ENCODE results near the gene RNF183. TPM values are rescaled to one million over a fixed set of nuclear protein-coding genes. Genes with fewer than 3 reads are reported as not detected.
"Not testable (repeated sequence)": the region's sequence is repeated elsewhere in the genome, so short reads cannot be mapped to it uniquely, and the experiment has no call there.

The RNF183 gene
- total and polyA plus RNA-seq, 7 donors = 2.3 TPM; not detected in 6

GRCh38 chr9:113257863-113258262, 45.3 kb downstream of the RNF183 start:
- 50 to 85% methylated on average over 3 of the region's 3 CpGs for WGBS, 2 donors

GRCh38 chr9:113255438-113255837, 47.7 kb downstream of the RNF183 start:
- no peak overlapping the region for H3K4me3 ChIP-seq
- no peaks in the 10 kb centered on the region for H3K27me3 ChIP-seq
- DNase-seq = no peak
- H3K9me3 ChIP-seq = no peaks in the 10 kb centered on the region
- no peaks in the 10 kb centered on the region for H3K4me1 ChIP-seq
- peaks cover 0 to 44% (median 14%) of the 10 kb centered on the region in 4 donors for H3K36me3 ChIP-seq
- intact Hi-C loops (cut with DNase I) = no loop called here
- no peak overlapping the region for H3K27ac ChIP-seq
- TF ChIP-seq POLR2AphosphoS5 (IDR thresholded peaks at IDR 0.05) = no peak
- TF ChIP-seq CTCF (IDR thresholded peaks at IDR 0.05) = no peak
- no peak for TF ChIP-seq EP300 (IDR thresholded peaks at IDR 0.05)
- no peak for TF ChIP-seq POLR2A (IDR thresholded peaks at IDR 0.05)
- WGBS, 2 donors = 89 to 92% methylated on average over 6 of the region's 6 CpGs

More at GRCh38 chr9:113257863-113258262, 45.3 kb downstream of the RNF183 start:
- Histone ChIP-seq H3K4me1 (no peaks in the 10 kb centered on the region), H3K36me3 (peaks cover 0 to 68% (median 14%) of the 10 kb centered on the region in 4 donors), H3K4me3 (no peak overlapping the region), H3K9me3 (no peaks in the 10 kb centered on the region), H3K27me3 (no peaks in the 10 kb centered on the region), H3K27ac (no peak overlapping the region)
- intact Hi-C loops (cut with DNase I) = no loop called here
- TF ChIP-seq CTCF (IDR thresholded peaks at IDR 0.05) = no peak
- TF ChIP-seq POLR2A (IDR thresholded peaks at IDR 0.05) = no peak
- no peak for TF ChIP-seq POLR2AphosphoS5 (IDR thresholded peaks at IDR 0.05)
- TF ChIP-seq EP300 (IDR thresholded peaks at IDR 0.05) = no peak
- DNase-seq = no peak

- WGBS, 2 donors = 97 to 98% methylated on average over 1 of the region's 1 CpG
- intact Hi-C loops (cut with DNase I) = no loop called here
- TF ChIP-seq POLR2AphosphoS5 (IDR thresholded peaks at IDR 0.05) = no peak
- TF ChIP-seq POLR2A (IDR thresholded peaks at IDR 0.05) = no peak
- TF ChIP-seq EP300 (IDR thresholded peaks at IDR 0.05) = no peak
- TF ChIP-seq CTCF (IDR thresholded peaks at IDR 0.05) = no peak
- no peak for DNase-seq
- H3K36me3 ChIP-seq = peaks cover 0 to 40% (median 11%) of the 10 kb centered on the region in 4 donors
- no peaks in the 10 kb centered on the region for H3K4me1 ChIP-seq
- no peaks in the 10 kb centered on the region for H3K27me3 ChIP-seq
- H3K27ac ChIP-seq = no peak overlapping the region
- H3K4me3 ChIP-seq = no peak overlapping the region
- H3K9me3 ChIP-seq = no peaks in the 10 kb centered on the region
These were observed 48.2 kb downstream of the RNF183 start for GRCh38 chr9:113254991-113255390.

- Histone ChIP-seq H3K27me3 (no peaks in the 10 kb centered on the region), H3K4me3 (no peak overlapping the region), H3K27ac (no peak overlapping the region), H3K9me3 (no peaks in the 10 kb centered on the region), H3K36me3 (peaks cover 0 to 7% (median 0%) of the 10 kb centered on the region in 4 donors), H3K4me1 (no peaks in the 10 kb centered on the region)
- 97 to 100% methylated on average over 2 of the region's 2 CpGs for WGBS, 2 donors
- TF ChIP-seq CTCF (IDR thresholded peaks at IDR 0.05) (no peak), POLR2AphosphoS5 (IDR thresholded peaks at IDR 0.05) (no peak), EP300 (IDR thresholded peaks at IDR 0.05) (no peak), POLR2A (IDR thresholded peaks at IDR 0.05) (no peak)
- intact Hi-C loops (cut with DNase I) = no loop called here
- no peak for DNase-seq
These were observed 52.4 kb downstream of the RNF183 start for GRCh38 chr9:113250807-113251206.

GRCh38 chr9:113249661-113250060, 53.5 kb downstream of the RNF183 start:
- H3K27me3 ChIP-seq; H3K9me3 ChIP-seq; H3K4me1 ChIP-seq; intact Hi-C loops (cut with DNase I); DNase-seq; H3K36me3 ChIP-seq; H3K27ac ChIP-seq; H3K4me3 ChIP-seq: not testable (repeated sequence)
- WGBS, 2 donors = 96 to 99% methylated on average over 2 of the region's 2 CpGs
